Left lung (tissue), 10 donors: ENCODE data around the gene OTOG. TPM values are rescaled to one million over a fixed set of nuclear protein-coding genes. Genes with fewer than 3 reads are reported as not detected.

Source experiments
- ATAC-seq: fragments of 200-7000 bp; cut with Tn5 transposase; one replicate; pipeline ENCODE4 v1.9.1; 2020; ENCODE audit warnings: moderate library complexity
- DNase-seq, 4 donors: peaks; one replicate each; pipeline ENCODE4 v3.0.0-alpha.2; 2013 to 2020
- H3K27ac ChIP-seq, 2 donors: fragments of 200-600 bp; sonication (generic) in 1 of 2; one replicate each; pipeline versions ENCODE4 v1.5.0 to v1.8.0; 2020 to 2021
- H3K27me3 ChIP-seq, 2 donors: fragments of 200-600 bp; sonication (generic) in 1 of 2; one replicate each; pipeline versions ENCODE4 v1.5.0 to v1.8.0; 2020 to 2021
- H3K36me3 ChIP-seq, 2 donors: fragments of 200-600 bp; sonication (generic) in 1 of 2; one replicate each; pipeline versions ENCODE4 v1.5.0 to v1.8.0; 2020 to 2021
- H3K4me1 ChIP-seq, 2 donors: fragments of 200-600 bp; one replicate each; pipeline ENCODE4 v1.8.0; 2021
- H3K4me3 ChIP-seq, 2 donors: fragments of 200-600 bp; sonication (generic) in 1 of 2; one replicate each; pipeline versions ENCODE4 v1.5.0 to v1.8.0; 2020 to 2021; ENCODE audit warnings: mild to moderate bottlenecking in 1 of 2
- H3K9me3 ChIP-seq, 2 donors: fragments of 200-600 bp; sonication (generic) in 1 of 2; one replicate each; pipeline versions ENCODE4 v1.5.0 to v1.8.0; 2020 to 2021
- intact Hi-C, 2 donors: fragments of 100-400 bp; cut with DNase I; formaldehyde crosslinking; loops; one replicate each; pipeline versions ENCODE4 v1.11.2 to v1.14.2; 2022
- polyA plus RNA-seq, 6 donors: library from polyadenylated mRNA; unstranded; fragments of 120-200 nt; gene quantifications; one replicate each; pipeline ENCODE4 v1.2.1, GENCODE V29; 2013; ENCODE audit not compliant: insufficient read length in 6 of 6
- total RNA-seq, 2 donors: library from RNA; stranded (reverse); fragmentation: NEBNext Ultra II Directional; extraction: Animal tissue kit (Norgen Biotek cat#: 25700); gene quantifications; one replicate each; pipeline ENCODE4 v1.2.1, GENCODE V29; 2021
- TF ChIP-seq, protein P1 (sequence below), 2 donors: fragments of 200-600 bp; sonication (generic) in 1 of 2; IDR thresholded peaks; one replicate each; pipeline versions ENCODE4 v1.5.0 to v1.8.0; 2021; ENCODE audit warnings: antibody characterized with exemption in 2 of 2
- donor health status: DM: no; HTN: yes; CAD: no.
- donor health status: DM: no; HTN: no; CAD: no.

The OTOG gene
- total and polyA plus RNA-seq, 8 donors, result 0.04 to 0.24 (median 0.11) TPM; not detected in 2

- Histone ChIP-seq H3K4me1 (no peaks in the 10 kb centered on the region), H3K27ac (no peak overlapping the region), H3K9me3 (no peaks in the 10 kb centered on the region), H3K27me3 (peaks cover 0 to 7% of the 10 kb centered on the region in 2 donors), H3K4me3 (no peak overlapping the region), H3K36me3 (no peaks in the 10 kb centered on the region)
- DNase-seq (no peak), ATAC-seq (no peak)
- intact Hi-C loops, result no loop called here
- TF ChIP-seq, protein P1, sequence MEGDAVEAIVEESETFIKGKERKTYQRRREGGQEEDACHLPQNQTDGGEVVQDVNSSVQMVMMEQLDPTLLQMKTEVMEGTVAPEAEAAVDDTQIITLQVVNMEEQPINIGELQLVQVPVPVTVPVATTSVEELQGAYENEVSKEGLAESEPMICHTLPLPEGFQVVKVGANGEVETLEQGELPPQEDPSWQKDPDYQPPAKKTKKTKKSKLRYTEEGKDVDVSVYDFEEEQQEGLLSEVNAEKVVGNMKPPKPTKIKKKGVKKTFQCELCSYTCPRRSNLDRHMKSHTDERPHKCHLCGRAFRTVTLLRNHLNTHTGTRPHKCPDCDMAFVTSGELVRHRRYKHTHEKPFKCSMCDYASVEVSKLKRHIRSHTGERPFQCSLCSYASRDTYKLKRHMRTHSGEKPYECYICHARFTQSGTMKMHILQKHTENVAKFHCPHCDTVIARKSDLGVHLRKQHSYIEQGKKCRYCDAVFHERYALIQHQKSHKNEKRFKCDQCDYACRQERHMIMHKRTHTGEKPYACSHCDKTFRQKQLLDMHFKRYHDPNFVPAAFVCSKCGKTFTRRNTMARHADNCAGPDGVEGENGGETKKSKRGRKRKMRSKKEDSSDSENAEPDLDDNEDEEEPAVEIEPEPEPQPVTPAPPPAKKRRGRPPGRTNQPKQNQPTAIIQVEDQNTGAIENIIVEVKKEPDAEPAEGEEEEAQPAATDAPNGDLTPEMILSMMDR (IDR thresholded peaks at IDR 0.05), result no peak
Observed at GRCh38 chr11:17588721-17589120, 41.7 kb downstream of the OTOG start.

- TF ChIP-seq, protein P1 (IDR thresholded peaks at IDR 0.05), result no peak
- intact Hi-C loops, result no loop called here
- no peaks in the 10 kb centered on the region for H3K36me3 ChIP-seq
Observed at GRCh38 chr11:17590463-17590862, 43.4 kb downstream of the OTOG start.

GRCh38 chr11:17591293-17591692 is 44.2 kb downstream of the OTOG start:
- ATAC-seq (no peak), DNase-seq (peak in 2 of 4 donors; percentile 21 to 40)
- Histone ChIP-seq H3K4me3 (no peak overlapping the region), H3K27ac (no peak overlapping the region), H3K36me3 (no peaks in the 10 kb centered on the region), H3K27me3 (peaks cover 0 to 7% of the 10 kb centered on the region in 2 donors), H3K9me3 (no peaks in the 10 kb centered on the region), H3K4me1 (no peaks in the 10 kb centered on the region)
- TF ChIP-seq, protein P1 (IDR thresholded peaks at IDR 0.05), result no peak
- intact Hi-C loops, result no loop called here

More at GRCh38 chr11:17590463-17590862, 43.4 kb downstream of the OTOG start:
- Histone ChIP-seq H3K27me3 (peaks cover 0 to 7% of the 10 kb centered on the region in 2 donors), H3K27ac (no peak overlapping the region), H3K4me1 (no peaks in the 10 kb centered on the region), H3K9me3 (no peaks in the 10 kb centered on the region), H3K4me3 (no peak overlapping the region)
- DNase-seq (peak in 1 of 4 donors; percentile 31), ATAC-seq (no peak)

- no peak overlapping the region for H3K4me3 ChIP-seq
- DNase-seq (peak in 2 of 4 donors; percentile 17 to 45), ATAC-seq (no peak)
- no peak overlapping the region for H3K27ac ChIP-seq
- TF ChIP-seq, protein P1 (IDR thresholded peaks at IDR 0.05), result no peak
- no peaks in the 10 kb centered on the region for H3K36me3 ChIP-seq
- peaks cover 0 to 7% of the 10 kb centered on the region in 2 donors for H3K27me3 ChIP-seq
- intact Hi-C loops, result no loop called here
- H3K4me1 ChIP-seq, result no peaks in the 10 kb centered on the region
- no peaks in the 10 kb centered on the region for H3K9me3 ChIP-seq
Observed at GRCh38 chr11:17593466-17594245, 46.6 kb downstream of the OTOG start.

DNA sequence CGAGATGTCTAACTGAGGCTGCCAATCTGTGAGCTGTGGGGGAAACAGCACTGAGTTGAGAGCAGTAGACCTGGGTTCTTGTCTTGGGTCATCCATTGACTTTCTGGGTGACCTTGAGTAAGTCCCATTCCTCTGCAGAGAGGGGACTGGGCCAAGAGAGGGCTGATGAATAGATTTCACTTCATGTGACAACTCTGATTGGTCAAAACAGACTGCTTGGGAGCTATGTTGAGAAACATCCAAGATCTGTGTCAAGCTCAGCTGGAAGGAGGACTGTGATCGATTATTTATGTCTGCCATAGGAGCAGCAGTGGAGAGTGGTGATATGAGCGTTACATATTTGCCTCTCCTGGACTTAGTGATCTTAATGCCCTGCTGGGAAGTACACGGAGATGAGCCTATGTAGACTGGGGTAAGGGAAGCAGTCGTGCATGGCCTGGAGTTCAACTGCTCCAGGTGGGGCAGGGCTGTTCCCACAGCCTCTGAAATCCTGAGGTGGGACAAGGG is 47.7 kb downstream of the OTOG start:
- no peaks in the 10 kb centered on the region for H3K36me3 ChIP-seq
- H3K9me3 ChIP-seq, result no peaks in the 10 kb centered on the region
- TF ChIP-seq, protein P1 (IDR thresholded peaks at IDR 0.05), result no peak
- H3K27ac ChIP-seq, result no peak overlapping the region
- no peak overlapping the region for H3K4me3 ChIP-seq
- intact Hi-C loops, result no loop called here
- DNase-seq (no peak), ATAC-seq (no peak)
- H3K27me3 ChIP-seq, result peaks cover 0 to 17% of the 10 kb centered on the region in 2 donors
- H3K4me1 ChIP-seq, result no peaks in the 10 kb centered on the region
